NB4 (cell line): ENCODE results near the gene OTUB1.

Source experiments
- MYC ChIP-seq: IDR thresholded peaks from 2 replicates; pipeline ENCODE4 v1.6.1; 2011; ENCODE audit warnings: low read depth, low read length
- POLR2A ChIP-seq: IDR thresholded peaks from 2 replicates; pipeline ENCODE4 v1.6.1; 2011; ENCODE audit warnings: mild to moderate bottlenecking; ENCODE audit not compliant: insufficient read length; ENCODE audit errors: extremely low read depth
- TF ChIP-seq, protein P1 (sequence below): IDR thresholded peaks from one replicate; pipeline ENCODE4 v1.5.1; 2012; ENCODE audit warnings: low read depth, low read length
- TF ChIP-seq, protein P2 (sequence below): IDR thresholded peaks from 2 replicates; pipeline ENCODE4 v1.6.1; 2011; ENCODE audit warnings: low read depth, low read length

DNA sequence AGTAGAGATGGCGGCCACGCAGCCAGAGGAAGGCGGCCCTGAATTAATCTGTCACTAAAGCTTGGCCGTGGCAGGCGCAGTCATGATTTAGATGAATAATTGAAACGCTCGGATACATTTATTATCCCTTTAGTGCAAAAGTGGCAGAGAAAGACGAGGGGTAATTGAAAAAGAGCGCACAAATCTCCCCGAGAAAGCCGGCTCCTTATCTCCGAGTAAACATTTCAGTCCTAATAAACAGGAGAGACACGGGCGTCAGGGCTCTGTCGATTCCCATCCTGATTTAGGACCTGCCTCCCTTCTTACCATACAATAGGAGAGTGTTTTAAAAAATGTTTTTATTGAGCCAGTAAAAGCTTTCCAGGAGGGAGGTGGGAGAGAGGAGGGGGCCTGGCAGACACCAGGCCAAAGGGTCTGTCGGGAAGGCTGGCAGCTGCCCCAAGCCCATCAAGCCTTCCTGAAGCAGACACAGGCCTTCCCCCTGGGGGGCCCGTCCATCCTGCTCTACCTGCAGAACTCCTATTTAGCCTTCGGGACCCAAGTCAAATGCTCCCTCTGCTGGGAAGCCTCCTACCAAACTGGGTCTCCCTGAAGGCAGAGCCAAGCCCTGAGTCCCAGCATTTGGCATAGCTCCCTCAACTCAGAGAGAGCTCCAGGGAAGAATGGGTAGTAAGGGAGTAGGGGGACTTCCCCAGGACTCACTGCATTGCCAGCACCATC lies 22.8 kb downstream of the OTUB1 start:
- TF ChIP-seq, protein P1, sequence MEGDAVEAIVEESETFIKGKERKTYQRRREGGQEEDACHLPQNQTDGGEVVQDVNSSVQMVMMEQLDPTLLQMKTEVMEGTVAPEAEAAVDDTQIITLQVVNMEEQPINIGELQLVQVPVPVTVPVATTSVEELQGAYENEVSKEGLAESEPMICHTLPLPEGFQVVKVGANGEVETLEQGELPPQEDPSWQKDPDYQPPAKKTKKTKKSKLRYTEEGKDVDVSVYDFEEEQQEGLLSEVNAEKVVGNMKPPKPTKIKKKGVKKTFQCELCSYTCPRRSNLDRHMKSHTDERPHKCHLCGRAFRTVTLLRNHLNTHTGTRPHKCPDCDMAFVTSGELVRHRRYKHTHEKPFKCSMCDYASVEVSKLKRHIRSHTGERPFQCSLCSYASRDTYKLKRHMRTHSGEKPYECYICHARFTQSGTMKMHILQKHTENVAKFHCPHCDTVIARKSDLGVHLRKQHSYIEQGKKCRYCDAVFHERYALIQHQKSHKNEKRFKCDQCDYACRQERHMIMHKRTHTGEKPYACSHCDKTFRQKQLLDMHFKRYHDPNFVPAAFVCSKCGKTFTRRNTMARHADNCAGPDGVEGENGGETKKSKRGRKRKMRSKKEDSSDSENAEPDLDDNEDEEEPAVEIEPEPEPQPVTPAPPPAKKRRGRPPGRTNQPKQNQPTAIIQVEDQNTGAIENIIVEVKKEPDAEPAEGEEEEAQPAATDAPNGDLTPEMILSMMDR, result no peak
- TF ChIP-seq POLR2A, result no peak
- TF ChIP-seq, protein P2, sequence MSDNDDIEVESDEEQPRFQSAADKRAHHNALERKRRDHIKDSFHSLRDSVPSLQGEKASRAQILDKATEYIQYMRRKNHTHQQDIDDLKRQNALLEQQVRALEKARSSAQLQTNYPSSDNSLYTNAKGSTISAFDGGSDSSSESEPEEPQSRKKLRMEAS, result no peak
- TF ChIP-seq MYC, result no peak
